Sigmoid colon (tissue), 7 donors: ENCODE data around the gene ZBTB45. TPM values are rescaled to one million over a fixed set of nuclear protein-coding genes. Genes with fewer than 3 reads are reported as not detected.

Source experiments
- DNase-seq: peaks from one replicate; pipeline ENCODE4 v3.0.0-alpha.2; 2019
- H3K27ac ChIP-seq, 4 donors: fragments of 200-600 bp; sonication (generic); one replicate each; pipeline ENCODE4 v1.5.1; 2016 to 2019; ENCODE audit warnings: mild to moderate bottlenecking in 1 of 4
- H3K27me3 ChIP-seq, 3 donors: fragments of 200-600 bp; sonication (generic); one replicate each; pipeline ENCODE4 v1.5.1; 2019; ENCODE audit warnings: mild to moderate bottlenecking in 1 of 3
- H3K36me3 ChIP-seq, 4 donors: fragments of 200-600 bp; sonication (generic); one replicate each; pipeline ENCODE4 v1.5.1; 2016 to 2019
- H3K4me1 ChIP-seq, 4 donors: fragments of 200-600 bp; sonication (generic); one replicate each; pipeline ENCODE4 v1.5.1; 2017 to 2019
- H3K4me3 ChIP-seq, 4 donors: fragments of 200-600 bp; sonication (generic); one replicate each; pipeline ENCODE4 v1.5.1; 2017 to 2019; ENCODE audit warnings: mild to moderate bottlenecking in 2 of 4, moderate library complexity in 1 of 4
- H3K9me3 ChIP-seq, 4 donors: fragments of 200-600 bp in 3 of 4; sonication (generic) in 3 of 4; one replicate each; pipeline versions ENCODE4 v1.5.1 to v1.6.1; 2013 to 2019
- CTCF ChIP-seq, 4 experiments: fragments of 450-650 bp in 3 of 4; fragments of 200-600 bp in 1 of 4; IDR thresholded peaks; one replicate each; pipeline ENCODE4 v1.5.1; 2016 to 2019; ENCODE audit warnings: antibody characterized with exemption in 4 of 4, mild to moderate bottlenecking in 3 of 4, moderate library complexity in 2 of 4
- EP300 ChIP-seq, 4 donors: sonication (generic); formaldehyde crosslinking; IDR thresholded peaks; one replicate each; pipeline ENCODE4 v1.6.1; 2017; ENCODE audit warnings: antibody characterized with exemption in 4 of 4
- POLR2A ChIP-seq, 2 donors: fragments of 450-650 bp; IDR thresholded peaks; one replicate each; pipeline ENCODE4 v1.6.1; 2016; ENCODE audit warnings: antibody characterized with exemption in 2 of 2, mild to moderate bottlenecking in 2 of 2, moderate library complexity in 2 of 2
- POLR2AphosphoS5 ChIP-seq, 4 donors: sonication (generic); formaldehyde crosslinking; IDR thresholded peaks; one replicate each; pipeline ENCODE4 v1.6.1; 2017; ENCODE audit warnings: antibody characterized with exemption in 4 of 4
- WGBS, 2 donors: extraction: QIAGEN DNeasy Blood & Tissue Kit; methylation state at CpG; one replicate each; pipeline ENCODE4 v1.1.7; 2013; 5-methylcytosine and 5-hydroxymethylcytosine counted together
- intact Hi-C: fragments of 100-400 bp; cut with DNase I; formaldehyde crosslinking; loops from one replicate; pipeline ENCODE4 v1.15.1; 2023
- polyA plus RNA-seq, 3 donors: library from polyadenylated mRNA; stranded (reverse); fragments of 200-250 nt; gene quantifications; one replicate each; pipeline ENCODE4 v1.2.3, GENCODE V29; 2013
- total RNA-seq, 4 donors: library from RNA; depleted of rRNA; stranded (reverse); fragments of >200 nt; gene quantifications; one replicate each; pipeline ENCODE4 v1.1.0, GENCODE V29; 2016
- donor health status: healthy with polysubstance abuse.
- donor health status: Bipolar disorder and iron deficiency.
- donor health status: healthy.

ZBTB45 gene
- total and polyA plus RNA-seq, 7 donors = 4.9 to 13.8 (median 8.2) TPM

GRCh38 chr19:58477130-58477529 lies 42.5 kb downstream of the ZBTB45 start:
- H3K27ac ChIP-seq = peak overlapping the region; percentile 89 to 93 (median 92)
- 92 to 93% methylated on average over 15 of the region's 15 CpGs for WGBS, 2 donors
- H3K27me3 ChIP-seq = no peaks in the 10 kb centered on the region
- H3K9me3 ChIP-seq = no peaks in the 10 kb centered on the region
- peaks cover 0 to 22% (median 21%) of the 10 kb centered on the region in 4 donors for H3K4me1 ChIP-seq
- H3K4me3 ChIP-seq = peak overlapping the region in 2 of 4 donors; percentile 65 to 78
- no peak for DNase-seq
- intact Hi-C loops = no loop called here
- TF ChIP-seq POLR2AphosphoS5 (IDR thresholded peaks at IDR 0.05) (no peak), EP300 (IDR thresholded peaks at IDR 0.05) (no peak), POLR2A (IDR thresholded peaks at IDR 0.05) (no peak), CTCF (IDR thresholded peaks at IDR 0.05) (no peak)
- peaks cover 5 to 46% (median 14%) of the 10 kb centered on the region in 4 donors for H3K36me3 ChIP-seq

GRCh38 chr19:58476498-58477015 lies 43.1 kb downstream of the ZBTB45 start:
- intact Hi-C loops = no loop called here
- whole genome bisulfite sequencing, 2 donors = 3% methylated on average over 27 of the region's 27 CpGs
- peak overlapping the region; percentile 89 to 93 (median 92) for H3K27ac ChIP-seq
- H3K4me1 ChIP-seq = peaks cover 0 to 22% (median 21%) of the 10 kb centered on the region in 4 donors
- H3K4me3 ChIP-seq = peak overlapping the region; percentile 57 to 78 (median 66)
- no peak for TF ChIP-seq POLR2A (IDR thresholded peaks at IDR 0.05)
- TF ChIP-seq CTCF (IDR thresholded peaks at IDR 0.05) = no peak
- no peak for TF ChIP-seq EP300 (IDR thresholded peaks at IDR 0.05)
- TF ChIP-seq POLR2AphosphoS5 (IDR thresholded peaks at IDR 0.05) = no peak
- DNase-seq = no peak
- H3K36me3 ChIP-seq = peaks cover 11 to 50% (median 18%) of the 10 kb centered on the region in 4 donors
- no peaks in the 10 kb centered on the region for H3K9me3 ChIP-seq
- no peaks in the 10 kb centered on the region for H3K27me3 ChIP-seq

GRCh38 chr19:58475714-58476497 lies 43.7 kb downstream of the ZBTB45 start, which contains the start of gene ZNF446:
Gene ZNF446, plus strand, starts transcription at chr19:58476352. Its CDS starts 867 bp downstream, at chr19:58477219.
- intact Hi-C loops = no loop called here
- peak within 1 kb of the TSS; percentile 57 to 78 (median 66) for H3K4me3 ChIP-seq
- peaks cover 0 to 22% (median 21%) of the 10 kb centered on the region in 4 donors for H3K4me1 ChIP-seq
- H3K36me3 ChIP-seq = peaks cover 11 to 45% (median 17%) of the 10 kb centered on the region in 4 donors
- 1% methylated on average over 64 of the region's 64 CpGs for WGBS, 2 donors
- peak; percentile 99 for DNase-seq
- H3K27ac ChIP-seq = peak within 1 kb of the TSS; percentile 89 to 93 (median 92)
- no peaks in the 10 kb centered on the region for H3K9me3 ChIP-seq
- no peaks in the 10 kb centered on the region for H3K27me3 ChIP-seq
- TF ChIP-seq POLR2AphosphoS5 (IDR thresholded peaks at IDR 0.05) = peak; percentile 77 to 88 (median 88)
- no peak for TF ChIP-seq CTCF (IDR thresholded peaks at IDR 0.05)
- TF ChIP-seq POLR2A (IDR thresholded peaks at IDR 0.05) = peak; percentile 53 to 56
- peak in 2 of 4 donors; percentile 3 to 25 for TF ChIP-seq EP300 (IDR thresholded peaks at IDR 0.05)

GRCh38 chr19:58474997-58475713 lies 44.5 kb downstream of the ZBTB45 start:
- intact Hi-C loops = no loop called here
- Histone ChIP-seq H3K9me3 (no peaks in the 10 kb centered on the region), H3K27me3 (no peaks in the 10 kb centered on the region), H3K27ac (peak overlapping the region; percentile 89 to 93 (median 92)), H3K36me3 (peaks cover 12 to 45% (median 18%) of the 10 kb centered on the region in 4 donors), H3K4me3 (peak overlapping the region; percentile 57 to 78 (median 66)), H3K4me1 (peaks cover 0 to 22% (median 21%) of the 10 kb centered on the region in 4 donors)
- no peak for TF ChIP-seq POLR2A (IDR thresholded peaks at IDR 0.05)
- TF ChIP-seq CTCF (IDR thresholded peaks at IDR 0.05) = no peak
- TF ChIP-seq POLR2AphosphoS5 (IDR thresholded peaks at IDR 0.05) = no peak
- 24 to 25% methylated on average over 27 of the region's 27 CpGs for WGBS, 2 donors
- DNase-seq = no peak
